Activated CD8-positive, alpha-beta memory T cell treated with anti-CD3 and anti-CD28 coated beads, Interleukin-2, amount 50 U/mL, for 24 hours (primary cell): Measurements from ENCODE around the gene ZSCAN9.
A peak's percentile ranks its signal among the peaks of the same experiment; 100 is the strongest.

Experiments used
- DNase-seq: peaks from one replicate; pipeline ENCODE4 v3.0.0-alpha.2; 2020; ENCODE audit errors: extremely low read depth

ZSCAN9 gene

GRCh38 chr6:28225056-28225834, at the start of gene ZSCAN9:
ZSCAN9 (plus strand) TSS chr6:28225275; CDS start chr6:28227085, 1,810 bp downstream.
- DNase-seq = no peak

- DNase-seq = no peak
Observed at GRCh38 chr6:28176373-28176772, 48.7 kb upstream of the ZSCAN9 start.

GRCh38 chr6:28182255-28182654, 42.8 kb upstream of the ZSCAN9 start:
- DNase-seq = no peak

GRCh38 chr6:28188111-28188979, 36.7 kb upstream of the ZSCAN9 start:
- no peak for DNase-seq

GRCh38 chr6:28200020-28200419, 25.1 kb upstream of the ZSCAN9 start:
- DNase-seq = no peak

- DNase-seq = no peak
Observed at GRCh38 chr6:28203201-28203600, 21.9 kb upstream of the ZSCAN9 start.

GRCh38 chr6:28205879-28206278, 19.2 kb upstream of the ZSCAN9 start:
- no peak for DNase-seq

- no peak for DNase-seq
Observed at GRCh38 chr6:28206527-28206926, 18.5 kb upstream of the ZSCAN9 start.

- no peak for DNase-seq
Observed at GRCh38 chr6:28206928-28207509, 18.1 kb upstream of the ZSCAN9 start.

GRCh38 chr6:28207510-28208110, 17.5 kb upstream of the ZSCAN9 start:
- DNase-seq = no peak

GRCh38 chr6:28208111-28208659, 16.9 kb upstream of the ZSCAN9 start:
- no peak for DNase-seq

- no peak for DNase-seq
Observed at GRCh38 chr6:28209753-28210535, 15.1 kb upstream of the ZSCAN9 start.

GRCh38 chr6:28211840-28212509, 13.1 kb upstream of the ZSCAN9 start:
- no peak for DNase-seq

- peak; percentile 57 for DNase-seq
Observed at GRCh38 chr6:28212510-28213212, 12.4 kb upstream of the ZSCAN9 start.

GRCh38 chr6:28213213-28213523, 11.9 kb upstream of the ZSCAN9 start:
- DNase-seq = no peak

- no peak for DNase-seq
Observed at GRCh38 chr6:28215425-28215824, 9.7 kb upstream of the ZSCAN9 start.

- no peak for DNase-seq
Observed at GRCh38 chr6:28217890-28218289, 7.2 kb upstream of the ZSCAN9 start.

GRCh38 chr6:28218312-28219248, 6.5 kb upstream of the ZSCAN9 start:
- no peak for DNase-seq
